ENCODE results near the gene UBAC2.

Gene UBAC2

GRCh38 chr13:99310382-99311031, 109.9 kb downstream of the UBAC2 start:
- H3K27ac ChIP-seq, result no peak overlapping the region
- no peak for TF ChIP-seq CTCF (conservative IDR thresholded peaks at IDR 0.05)
- TF ChIP-seq ZFX (IDR thresholded peaks at IDR 0.05), result no peak

GRCh38 chr13:99311137-99311536, 110.5 kb downstream of the UBAC2 start:
- H3K27ac ChIP-seq, result no peak overlapping the region
- TF ChIP-seq ZFX (IDR thresholded peaks at IDR 0.05) (no peak), CTCF (conservative IDR thresholded peaks at IDR 0.05) (no peak)

- no peak overlapping the region for H3K27ac ChIP-seq
- no peak for TF ChIP-seq CTCF (conservative IDR thresholded peaks at IDR 0.05)
- no peak for TF ChIP-seq ZFX (IDR thresholded peaks at IDR 0.05)
These were observed 111.3 kb downstream of the UBAC2 start for GRCh38 chr13:99311748-99312492.

GRCh38 chr13:99312493-99312883, 111.8 kb downstream of the UBAC2 start:
- TF ChIP-seq ZFX (IDR thresholded peaks at IDR 0.05), result no peak
- TF ChIP-seq CTCF (conservative IDR thresholded peaks at IDR 0.05), result no peak
- H3K27ac ChIP-seq, result no peak overlapping the region

GRCh38 chr13:99313501-99313900, 112.8 kb downstream of the UBAC2 start:
- no peak overlapping the region for H3K27ac ChIP-seq
- TF ChIP-seq ZFX (IDR thresholded peaks at IDR 0.05) (no peak), CTCF (conservative IDR thresholded peaks at IDR 0.05) (no peak)

GRCh38 chr13:99313941-99314340, 113.3 kb downstream of the UBAC2 start:
- no peak overlapping the region for H3K27ac ChIP-seq
- TF ChIP-seq ZFX (IDR thresholded peaks at IDR 0.05) (no peak), CTCF (conservative IDR thresholded peaks at IDR 0.05) (no peak)

GRCh38 chr13:99314640-99315176, 114.1 kb downstream of the UBAC2 start:
- TF ChIP-seq ZFX (IDR thresholded peaks at IDR 0.05) (no peak), CTCF (conservative IDR thresholded peaks at IDR 0.05) (no peak)
- H3K27ac ChIP-seq, result no peak overlapping the region
